Trophoblast cell (in vitro differentiated cells and primary cell): ENCODE results near the gene EID3. TPM values are rescaled to one million over a fixed set of nuclear protein-coding genes. Genes with fewer than 3 reads are reported as not detected.
A peak's percentile ranks its signal among the peaks of the same experiment; 100 is the strongest.

Experiments used
- DNase-seq, 2 donors: peaks; one replicate each; pipeline ENCODE4 v3.0.0-alpha.2; 2016
- H2AFZ ChIP-seq: 2 replicates; pipeline ENCODE4 v1.6.1; 2013; ENCODE audit warnings: low read length, moderate library complexity, mild to moderate bottlenecking; ENCODE audit not compliant: insufficient read depth, poor library complexity
- H2AK5ac ChIP-seq: 2 replicates; pipeline ENCODE4 v1.6.1; 2013; ENCODE audit warnings: mild to moderate bottlenecking, low read length
- H2BK120ac ChIP-seq: 2 replicates; pipeline ENCODE4 v1.6.1; 2013; ENCODE audit warnings: low read length, mild to moderate bottlenecking, moderate library complexity; ENCODE audit not compliant: insufficient read depth, poor library complexity
- H2BK12ac ChIP-seq: 2 replicates; pipeline ENCODE4 v1.6.1; 2013; ENCODE audit warnings: mild to moderate bottlenecking, low read length, moderate library complexity
- H2BK5ac ChIP-seq: 2 replicates; pipeline ENCODE4 v1.6.1; 2013; ENCODE audit warnings: low read length, low read depth, moderate library complexity, mild to moderate bottlenecking; ENCODE audit not compliant: poor library complexity
- H3K14ac ChIP-seq: 2 replicates; pipeline ENCODE4 v1.6.1; 2013; ENCODE audit warnings: mild to moderate bottlenecking, low read length
- H3K18ac ChIP-seq: 2 replicates; pipeline ENCODE4 v1.6.1; 2013; ENCODE audit warnings: mild to moderate bottlenecking, low read length
- H3K23ac ChIP-seq: 2 replicates; pipeline ENCODE4 v1.6.1; 2013; ENCODE audit warnings: low read length
- H3K27ac ChIP-seq: 2 replicates; pipeline ENCODE4 v1.5.1; 2013; ENCODE audit warnings: low read depth, mild to moderate bottlenecking, inconsistent platforms, low read length, moderate library complexity
- H3K27me3 ChIP-seq: 2 replicates; pipeline ENCODE4 v1.6.1; 2013; ENCODE audit warnings: inconsistent platforms, mild to moderate bottlenecking, low read length, moderate library complexity; ENCODE audit not compliant: insufficient read depth
- H3K36me3 ChIP-seq, 2 experiments: 1 replicate in 1 of 2; 2 replicates in 1 of 2; pipeline ENCODE4 v1.6.1; 2013; ENCODE audit warnings: low read length in 2 of 2, mild to moderate bottlenecking in 2 of 2, moderate library complexity in 1 of 2; ENCODE audit not compliant: insufficient read depth in 2 of 2, control insufficient read depth in 1 of 2
- H3K4ac ChIP-seq: 2 replicates; pipeline ENCODE4 v1.6.1; 2013; ENCODE audit warnings: low read depth, mild to moderate bottlenecking, low read length, moderate library complexity
- H3K4me1 ChIP-seq, 2 experiments: 1 replicate in 1 of 2; 2 replicates in 1 of 2; pipeline ENCODE4 v1.6.1; 2013; ENCODE audit warnings: low read length in 2 of 2, mild to moderate bottlenecking in 2 of 2, moderate library complexity in 1 of 2; ENCODE audit not compliant: insufficient read depth in 2 of 2, control insufficient read depth in 1 of 2
- H3K4me2 ChIP-seq: 2 replicates; pipeline ENCODE4 v1.6.1; 2013; ENCODE audit warnings: inconsistent platforms, mild to moderate bottlenecking, low read length, moderate library complexity
- H3K4me3 ChIP-seq: 2 replicates; pipeline ENCODE4 v1.5.1; 2013; ENCODE audit warnings: mild to moderate bottlenecking, low read depth, low read length, inconsistent platforms
- H3K79me1 ChIP-seq: one replicate; pipeline ENCODE4 v1.6.1; 2013; ENCODE audit warnings: low read length
- H3K79me2 ChIP-seq: 2 replicates; pipeline ENCODE4 v1.6.1; 2013; ENCODE audit warnings: low read length, mild to moderate bottlenecking; ENCODE audit not compliant: control insufficient read depth, insufficient read depth, poor library complexity
- H3K9ac ChIP-seq: 2 replicates; pipeline ENCODE4 v1.6.1; 2013; ENCODE audit warnings: mild to moderate bottlenecking, low read length
- H3K9me3 ChIP-seq: 2 replicates; pipeline ENCODE4 v1.6.1; 2013; ENCODE audit warnings: low read depth, mild to moderate bottlenecking, control low read depth, inconsistent platforms, low read length; ENCODE audit not compliant: insufficient read depth
- H4K12ac ChIP-seq: 2 replicates; pipeline ENCODE4 v1.6.1; 2013; ENCODE audit warnings: low read depth, mild to moderate bottlenecking, low read length, moderate library complexity
- H4K8ac ChIP-seq: 2 replicates; pipeline ENCODE4 v1.6.1; 2013; ENCODE audit warnings: low read depth, mild to moderate bottlenecking, low read length, moderate library complexity
- H4K91ac ChIP-seq: one replicate; pipeline ENCODE4 v1.6.1; 2013; ENCODE audit warnings: low read depth, mild to moderate bottlenecking, low read length, moderate library complexity
- WGBS: extraction: QIAGEN DNeasy Blood & Tissue Kit; methylation state at CpG from one replicate; pipeline ENCODE4 v1.1.7; 2013; ENCODE audit warnings: missing lambda C conversion rate; ENCODE audit not compliant: insufficient read length, insufficient coverage; ENCODE audit errors: extremely low coverage; 5-methylcytosine and 5-hydroxymethylcytosine counted together
- polyA plus RNA-seq: library from polyadenylated mRNA; stranded (reverse); fragments of 200-250 nt; gene quantifications from 2 replicates; pipeline ENCODE4 v1.2.3, GENCODE V29; 2013

Gene EID3
- polyA plus RNA-seq: 0.67 and 0.78 TPM in 2 replicates

DNA sequence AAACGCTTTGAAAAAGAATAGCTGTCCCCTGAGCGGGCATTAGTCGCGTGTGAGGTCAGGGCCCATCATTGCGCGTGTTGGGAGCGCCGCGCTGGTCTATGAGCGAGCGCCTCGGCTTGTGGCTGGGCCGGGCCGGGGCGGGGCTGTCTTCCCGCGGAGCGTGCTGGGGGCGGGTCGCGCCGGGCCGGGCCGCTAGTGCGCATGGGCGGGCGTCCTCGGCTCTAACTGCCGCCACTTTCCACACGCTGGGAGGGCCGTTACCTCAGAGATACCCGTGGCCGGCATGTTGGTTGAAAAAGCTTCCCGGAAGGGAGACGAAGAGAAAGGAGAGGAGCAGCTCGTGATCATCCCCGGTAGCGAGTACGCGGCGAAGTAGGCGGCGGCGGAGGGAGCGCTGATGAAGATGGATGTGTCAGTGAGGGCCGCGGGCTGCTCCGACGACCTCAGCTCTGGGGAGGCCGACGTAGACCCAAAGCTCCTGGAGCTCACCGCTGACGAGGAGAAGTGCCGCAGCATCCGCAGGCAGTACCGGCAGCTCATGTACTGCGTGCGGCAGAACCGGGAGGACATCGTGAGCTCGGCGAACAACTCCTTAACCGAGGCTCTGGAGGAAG, at the start of gene EID3:
TSS of gene EID3 (plus strand) at position 202 of the 614 bp plus-strand sequence. CDS start at position 398, 196 bp downstream.
- Histone ChIP-seq H3K4me3 (peak within 1 kb of the TSS; percentile 47), H3K4me1 (peaks cover 6% of the 10 kb centered on the region in 2 experiments), H3K79me2 (peaks cover 4% of the 10 kb centered on the region), H3K14ac (peak within 1 kb of the TSS; percentile 20), H3K4ac (peak within 1 kb of the TSS; percentile 7), H2AFZ (peak within 1 kb of the TSS; percentile 49), H2BK5ac (no peak within 1 kb of the TSS), H3K79me1 (peaks cover 2% of the 10 kb centered on the region), H3K4me2 (peak within 1 kb of the TSS; percentile 44), H3K27ac (no peak within 1 kb of the TSS), H2BK120ac (no peak within 1 kb of the TSS), H4K91ac (no peak within 1 kb of the TSS), H3K9ac (no peak within 1 kb of the TSS), H3K36me3 (no peaks in the 10 kb centered on the region), H2BK12ac (no peak within 1 kb of the TSS), H4K12ac (peak within 1 kb of the TSS; percentile 33), H3K23ac (no peak within 1 kb of the TSS), H4K8ac (peak within 1 kb of the TSS; percentile 59), H3K27me3 (no peaks in the 10 kb centered on the region), H2AK5ac (no peak within 1 kb of the TSS), H3K9me3 (no peaks in the 10 kb centered on the region), H3K18ac (peak within 1 kb of the TSS; percentile 6)
- no CpG with 5 or more reads among the region's 63 CpGs for WGBS
- peak; percentile 82 to 88 for DNase-seq

DNA sequence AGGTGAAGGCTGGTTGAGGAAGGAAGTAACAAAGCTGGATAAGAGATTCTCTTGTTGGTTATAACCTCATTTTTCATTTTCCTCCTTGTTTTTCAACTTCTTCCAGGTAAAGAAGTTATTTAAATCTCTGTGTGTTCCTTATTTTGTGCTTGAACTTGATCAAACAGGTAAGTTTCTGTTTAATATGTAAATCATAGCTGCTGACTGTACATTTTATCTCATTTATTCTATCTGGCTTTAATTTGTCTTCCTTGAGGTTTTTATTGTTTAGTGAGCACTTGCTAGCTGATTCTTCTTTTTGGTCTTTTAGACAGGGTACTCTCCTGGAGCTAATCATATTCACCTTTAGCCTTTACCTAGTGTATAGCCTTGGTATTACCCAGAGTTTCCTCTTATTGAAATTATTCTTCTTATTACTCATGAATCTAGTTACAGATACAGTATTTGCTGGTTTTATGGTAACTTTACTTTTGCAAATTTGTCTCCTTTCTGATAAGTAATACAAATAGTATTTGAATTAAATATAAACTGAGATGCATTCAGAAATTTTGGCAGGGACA, 45.5 kb upstream of the EID3 start:
- Histone ChIP-seq H2AK5ac (no peak overlapping the region), H3K79me2 (no peaks in the 10 kb centered on the region), H3K79me1 (no peaks in the 10 kb centered on the region), H3K4me3 (no peak overlapping the region), H3K4me1 (no peaks in the 10 kb centered on the region), H3K9ac (no peak overlapping the region), H3K36me3 (no peaks in the 10 kb centered on the region), H3K18ac (no peak overlapping the region), H4K8ac (no peak overlapping the region), H2BK5ac (no peak overlapping the region), H3K4me2 (no peak overlapping the region), H4K91ac (no peak overlapping the region), H4K12ac (no peak overlapping the region), H3K27ac (no peak overlapping the region), H2AFZ (no peak overlapping the region), H2BK12ac (no peak overlapping the region), H3K4ac (no peak overlapping the region), H3K23ac (no peak overlapping the region), H3K14ac (no peak overlapping the region), H3K27me3 (no peaks in the 10 kb centered on the region), H2BK120ac (no peak overlapping the region), H3K9me3 (no peaks in the 10 kb centered on the region)
- no peak for DNase-seq

DNA sequence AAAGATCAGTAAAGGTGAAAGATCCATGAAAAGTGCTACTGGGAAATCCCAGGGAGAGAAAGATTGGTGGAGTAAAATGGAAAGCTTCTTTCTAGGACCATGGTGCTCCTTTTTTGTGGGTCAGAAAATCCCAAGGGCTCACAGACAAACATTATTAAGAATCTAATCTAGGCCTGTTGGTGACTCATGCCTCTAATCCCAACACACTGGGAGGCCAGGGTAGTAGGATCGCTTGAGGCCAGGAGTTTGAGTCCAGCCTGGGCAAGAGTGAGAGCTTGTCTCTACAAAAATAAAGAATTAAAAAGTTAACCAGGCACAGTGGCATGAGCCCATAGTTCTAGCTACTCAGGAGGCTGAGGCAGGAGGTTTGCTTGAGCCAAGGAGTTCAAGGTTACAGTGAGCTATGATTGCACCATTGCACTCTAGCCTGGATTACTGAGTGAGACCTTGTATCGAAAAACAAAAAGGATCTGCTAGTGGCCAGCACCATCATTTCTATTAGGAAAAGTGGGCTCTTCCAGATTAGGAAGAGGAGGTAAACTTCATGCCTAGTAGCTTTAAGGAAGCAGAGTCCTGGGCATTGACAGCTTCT, 45.0 kb upstream of the EID3 start:
- Histone ChIP-seq H3K18ac (no peak overlapping the region), H4K12ac (no peak overlapping the region), H3K4me1 (no peaks in the 10 kb centered on the region), H2BK120ac (no peak overlapping the region), H3K9ac (peak overlapping the region; percentile 18), H3K27me3 (no peaks in the 10 kb centered on the region), H2AK5ac (no peak overlapping the region), H3K79me2 (no peaks in the 10 kb centered on the region), H3K79me1 (no peaks in the 10 kb centered on the region), H3K4me2 (no peak overlapping the region), H3K4ac (no peak overlapping the region), H3K36me3 (no peaks in the 10 kb centered on the region), H2BK12ac (no peak overlapping the region), H2AFZ (no peak overlapping the region), H3K14ac (no peak overlapping the region), H3K4me3 (no peak overlapping the region), H4K91ac (no peak overlapping the region), H3K27ac (no peak overlapping the region), H3K9me3 (no peaks in the 10 kb centered on the region), H4K8ac (no peak overlapping the region), H3K23ac (no peak overlapping the region), H2BK5ac (no peak overlapping the region)
- no CpG with 5 or more reads among the region's 2 CpGs for WGBS
- no peak for DNase-seq

DNA sequence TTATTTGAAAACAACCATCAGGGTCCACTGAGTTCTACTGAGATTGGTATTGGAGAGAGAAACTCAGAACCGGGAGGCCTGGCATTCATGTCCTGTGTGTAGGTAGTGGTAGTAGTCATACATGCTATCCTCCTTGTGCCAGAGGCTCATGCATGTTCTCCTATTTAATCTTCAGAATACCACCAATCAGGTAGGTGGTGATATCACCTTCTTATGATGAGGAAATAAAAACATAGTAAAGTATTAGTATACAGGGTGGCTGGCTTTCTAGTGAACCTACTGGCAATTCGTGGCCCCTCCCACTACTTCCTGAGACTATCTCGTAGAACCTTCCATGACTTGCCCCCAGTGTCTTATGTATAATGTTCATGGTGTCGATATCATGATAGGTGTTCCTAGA, 40.5 kb upstream of the EID3 start:
- H3K4ac ChIP-seq: no peak overlapping the region

More for the DNA sequence above, 40.5 kb upstream of the EID3 start:
- Histone ChIP-seq H2BK5ac (no peak overlapping the region), H2BK120ac (no peak overlapping the region), H3K4me2 (no peak overlapping the region), H3K4me3 (no peak overlapping the region), H3K18ac (no peak overlapping the region), H3K36me3 (no peaks in the 10 kb centered on the region), H2AK5ac (no peak overlapping the region), H3K9ac (no peak overlapping the region), H3K23ac (no peak overlapping the region), H3K9me3 (no peaks in the 10 kb centered on the region), H2BK12ac (no peak overlapping the region), H4K91ac (no peak overlapping the region), H4K8ac (no peak overlapping the region), H3K4me1 (no peaks in the 10 kb centered on the region), H2AFZ (no peak overlapping the region), H3K27me3 (no peaks in the 10 kb centered on the region), H3K79me1 (no peaks in the 10 kb centered on the region), H3K27ac (no peak overlapping the region), H3K79me2 (no peaks in the 10 kb centered on the region), H3K14ac (no peak overlapping the region), H4K12ac (no peak overlapping the region)
- DNase-seq: no peak
- no CpG with 5 or more reads among the region's 4 CpGs for WGBS
